Common myeloid progenitor, CD34-positive (primary cell): Measurements from ENCODE around the gene TTC7B.

Source experiments
- CTCF ChIA-PET: fragments of 350-600 bp; sonication (Branson Sonifier 250); formaldehyde crosslinking; loops from one replicate; lab custom pipeline; 2021; ENCODE audit warnings: antibody characterized with exemption; lab: Charles Lee
- POLR2A ChIA-PET: fragments of 350-600 bp; sonication (Branson Sonifier 250); formaldehyde crosslinking; loops from one replicate; lab custom pipeline; 2021; ENCODE audit warnings: antibody characterized with exemption; lab: Charles Lee
- DNase-seq, 3 donors: peaks; one replicate each; pipeline versions ENCODE4 v3.0.0 to v3.0.0-alpha.2; 2013
- H3K27ac ChIP-seq, 2 experiments: 1 replicate in 1 of 2; 2 replicates in 1 of 2; pipeline ENCODE4 v1.7.0; 2013; ENCODE audit warnings: inconsistent platforms in 2 of 2, low read length in 2 of 2, mild to moderate bottlenecking in 2 of 2, low read depth in 1 of 2, moderate library complexity in 1 of 2; ENCODE audit not compliant: severe bottlenecking in 2 of 2, insufficient read depth in 1 of 2, poor library complexity in 1 of 2
- H3K27me3 ChIP-seq, 5 experiments: replicated peaks in 2 of 5; 1 replicate in 3 of 5; 2 replicates in 2 of 5; pipeline versions ENCODE4 v1.6.1 to v1.7.0; 2013; ENCODE audit warnings: low read length in 4 of 5, mild to moderate bottlenecking in 2 of 5, moderate library complexity in 2 of 5, inconsistent platforms in 1 of 5; ENCODE audit not compliant: insufficient read depth in 5 of 5, control insufficient read depth in 4 of 5
- H3K36me3 ChIP-seq, 4 experiments: 1 replicate in 2 of 4; 2 replicates in 2 of 4; pipeline versions ENCODE4 v1.6.1 to v1.7.0; 2013; ENCODE audit warnings: low read length in 3 of 4, control low read depth in 1 of 4, mild to moderate bottlenecking in 1 of 4; ENCODE audit not compliant: control insufficient read depth in 4 of 4, insufficient read depth in 4 of 4
- H3K4me1 ChIP-seq, 4 experiments: 1 replicate in 3 of 4; 2 replicates in 1 of 4; pipeline versions ENCODE4 v1.6.1 to v1.7.1; 2013; ENCODE audit warnings: low read length in 3 of 4, mild to moderate bottlenecking in 3 of 4, control low read depth in 1 of 4, inconsistent platforms in 1 of 4, moderate library complexity in 1 of 4; ENCODE audit not compliant: control insufficient read depth in 4 of 4, insufficient read depth in 4 of 4; ENCODE audit errors: control extremely low read depth in 1 of 4
- H3K4me3 ChIP-seq, 7 experiments: 1 replicate in 4 of 7; 2 replicates in 3 of 7; pipeline versions ENCODE4 v1.5.1 to v1.7.0; 2013; ENCODE audit warnings: mild to moderate bottlenecking in 7 of 7, low read length in 6 of 7, moderate library complexity in 6 of 7, inconsistent platforms in 2 of 7, low read depth in 2 of 7, control low read depth in 1 of 7; ENCODE audit not compliant: insufficient read depth in 4 of 7, control insufficient read depth in 1 of 7; ENCODE audit errors: extremely low read depth in 1 of 7
- H3K9me3 ChIP-seq, 5 experiments: 1 replicate in 4 of 5; 2 replicates in 1 of 5; pipeline versions ENCODE4 v1.6.1 to v1.7.1; 2013; ENCODE audit warnings: low read length in 4 of 5, mild to moderate bottlenecking in 2 of 5, inconsistent platforms in 1 of 5, low read depth in 1 of 5, moderate library complexity in 1 of 5; ENCODE audit not compliant: control insufficient read depth in 4 of 5, insufficient read depth in 2 of 5; ENCODE audit errors: control extremely low read depth in 1 of 5
- WGBS: methylation state at CpG from one replicate; pipeline ENCODE4 v1.1.5; 2013; ENCODE audit not compliant: insufficient coverage; 5-methylcytosine and 5-hydroxymethylcytosine counted together

The TTC7B gene

DNA sequence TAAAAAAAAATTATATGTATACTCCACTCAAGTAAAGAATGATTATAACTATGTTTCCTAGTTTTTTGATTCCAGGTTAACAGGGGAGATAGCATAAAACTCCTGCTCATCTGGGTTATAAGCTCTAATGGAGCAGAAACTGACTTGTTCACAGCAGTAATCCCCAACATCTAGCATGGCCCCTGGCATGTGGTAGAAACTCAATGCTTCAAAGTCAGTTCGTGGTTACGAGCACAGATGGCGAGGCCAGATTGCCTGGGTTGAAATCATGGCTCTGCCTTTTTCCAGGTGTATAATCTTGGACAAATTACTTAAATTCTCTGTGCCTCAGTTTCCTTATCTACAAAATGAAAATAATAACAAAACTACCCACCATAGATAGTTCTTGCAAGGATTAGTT lies 183.8 kb downstream of the TTC7B start:
- DNase-seq, result peak; percentile 23 to 73 (median 54)
- CTCF ChIA-PET, result interaction anchor here (1.0 kb wide), 1 partner anchor 9 kb away, joined by 4 read pairs; no protein-coding TSS in a partner anchor
- POLR2A ChIA-PET, result no interaction called here
- WGBS, result 89% methylated on average over 3 of the region's 3 CpGs
- Histone ChIP-seq H3K4me3 (no peak overlapping the region), H3K4me1 (peaks cover 4 to 38% (median 7%) of the 10 kb centered on the region in 4 experiments), H3K36me3 (peaks cover 2 to 4% (median 3%) of the 10 kb centered on the region in 4 experiments), H3K9me3 (no peaks in the 10 kb centered on the region), H3K27me3 (no peaks in the 10 kb centered on the region), H3K27ac (no peak overlapping the region)

DNA sequence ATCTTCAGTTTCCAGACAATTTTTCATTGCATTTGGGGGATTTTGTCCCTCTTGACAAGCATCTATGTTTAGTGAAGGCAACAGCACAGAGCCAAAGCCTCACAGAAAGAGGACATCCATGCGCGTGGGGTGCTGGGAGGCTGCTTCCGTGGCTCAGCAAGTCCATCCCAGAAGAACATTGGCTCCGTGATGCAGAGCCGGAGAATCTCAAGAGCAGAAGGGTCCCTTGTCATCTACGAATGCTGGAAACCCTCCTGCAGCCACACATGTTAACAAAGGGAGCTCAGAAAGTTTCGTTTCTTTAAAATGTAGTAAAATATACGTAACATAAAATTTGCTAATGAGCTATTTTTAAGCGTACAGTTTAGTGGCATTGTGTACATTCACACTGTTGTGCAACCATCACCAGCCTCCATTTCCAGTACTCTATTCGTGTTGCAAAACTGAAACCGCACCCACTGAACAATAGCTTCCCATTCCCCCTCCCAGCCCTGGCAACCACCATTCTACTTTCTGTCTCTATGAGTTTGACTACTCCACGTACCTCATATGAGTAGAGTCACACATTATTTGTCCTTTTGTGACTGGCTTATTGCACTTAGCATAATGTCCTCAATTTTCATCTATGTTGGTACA lies 185.9 kb downstream of the TTC7B start:
- Histone ChIP-seq H3K36me3 (peaks cover 1 to 10% (median 3%) of the 10 kb centered on the region in 4 experiments), H3K27ac (no peak overlapping the region), H3K9me3 (no peaks in the 10 kb centered on the region), H3K4me3 (no peak overlapping the region), H3K4me1 (peaks cover 4 to 38% (median 7%) of the 10 kb centered on the region in 4 experiments), H3K27me3 (no peaks in the 10 kb centered on the region)
- WGBS, result 84% methylated on average over 10 of the region's 12 CpGs
- ChIA-PET POLR2A (no interaction called here), CTCF (interaction anchor here (1.0 to 1.2 kb wide), 2 partner anchors 12 to 31 kb away, joined by 3 to 4 read pairs; no protein-coding TSS in a partner anchor)
- peak in 2 of 3 donors; percentile 24 to 25 for DNase-seq

- POLR2A ChIA-PET, result no interaction called here
- Histone ChIP-seq H3K36me3 (peaks cover 0 to 10% (median 2%) of the 10 kb centered on the region in 4 experiments), H3K27ac (no peak overlapping the region), H3K4me1 (peaks cover 4 to 38% (median 7%) of the 10 kb centered on the region in 4 experiments), H3K9me3 (no peaks in the 10 kb centered on the region), H3K4me3 (no peak overlapping the region), H3K27me3 (no peaks in the 10 kb centered on the region)
- CTCF ChIA-PET, result interaction anchor here (0.9 kb wide), 1 partner anchor 16 kb away, joined by 3 read pairs; no protein-coding TSS in a partner anchor
- WGBS, result 82% methylated on average over 9 of the region's 9 CpGs
- DNase-seq, result no peak
These were observed 186.8 kb downstream of the TTC7B start for GRCh38 chr14:90629471-90629870.

- ChIA-PET POLR2A (interaction anchor here (0.7 kb wide), 1 partner anchor 744 kb away, joined by 3 read pairs; no protein-coding TSS in a partner anchor), CTCF (interaction anchor here (0.9 kb wide), 1 partner anchor 15 kb away, joined by 3 read pairs; no protein-coding TSS in a partner anchor)
- 80% methylated on average over 8 of the region's 8 CpGs for WGBS
- Histone ChIP-seq H3K4me1 (peaks cover 4 to 38% (median 7%) of the 10 kb centered on the region in 4 experiments), H3K27ac (no peak overlapping the region), H3K27me3 (no peaks in the 10 kb centered on the region), H3K36me3 (peaks cover 0 to 10% (median 2%) of the 10 kb centered on the region in 4 experiments), H3K9me3 (no peaks in the 10 kb centered on the region), H3K4me3 (no peak overlapping the region)
- no peak for DNase-seq
These were observed 187.4 kb downstream of the TTC7B start for GRCh38 chr14:90628825-90629224.

DNA sequence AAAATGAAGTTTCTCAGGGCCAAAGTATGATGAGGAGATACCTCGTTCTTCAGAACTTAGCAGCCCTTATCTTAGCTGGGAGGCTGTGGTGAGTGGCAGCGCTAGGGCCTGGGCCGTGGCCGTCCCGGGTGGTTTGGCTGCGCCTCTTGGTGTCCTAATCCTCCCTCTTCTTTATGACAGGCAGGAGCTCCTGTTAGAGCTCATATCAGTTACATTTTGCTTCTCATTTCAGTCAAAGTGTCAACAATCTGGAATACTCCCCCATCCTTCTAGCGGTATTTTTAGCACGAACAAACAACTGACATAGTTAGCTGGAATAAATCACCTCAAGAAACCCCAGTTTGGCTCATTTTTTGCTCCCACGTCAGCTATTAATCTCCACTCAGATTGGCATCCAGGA lies 188.8 kb downstream of the TTC7B start:
- POLR2A ChIA-PET, result no interaction called here

DNA sequence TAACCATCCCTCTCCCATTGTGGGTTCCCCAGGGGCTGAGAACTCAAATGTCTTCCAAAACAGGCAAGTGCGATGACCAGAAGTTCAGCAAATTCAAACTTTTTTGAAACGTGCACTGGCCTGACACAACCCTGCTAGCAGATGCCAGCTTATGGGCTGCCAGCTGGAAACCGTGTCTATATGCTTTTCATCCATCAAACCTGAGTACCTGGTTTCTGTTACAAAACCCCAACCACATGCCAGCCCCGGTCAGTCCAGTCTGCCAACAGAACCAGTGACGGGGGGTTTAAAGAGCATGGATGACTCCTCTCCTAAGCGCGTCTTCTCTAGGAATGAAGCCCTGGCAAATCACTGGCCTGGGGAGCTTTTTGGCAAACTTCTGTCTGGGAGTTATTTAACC lies 189.7 kb downstream of the TTC7B start:
- no peak for DNase-seq
- Histone ChIP-seq H3K27ac (no peak overlapping the region), H3K36me3 (peaks cover 0 to 8% (median 2%) of the 10 kb centered on the region in 4 experiments), H3K4me1 (peaks cover 4 to 25% (median 7%) of the 10 kb centered on the region in 4 experiments), H3K27me3 (no peaks in the 10 kb centered on the region), H3K9me3 (no peaks in the 10 kb centered on the region), H3K4me3 (no peak overlapping the region)
- CTCF ChIA-PET, result no interaction called here
- POLR2A ChIA-PET, result no interaction called here
- 100% methylated on average over 6 of the region's 7 CpGs for WGBS

More for the DNA sequence above, 188.8 kb downstream of the TTC7B start:
- no peaks in the 10 kb centered on the region for H3K27me3 ChIP-seq
- 94% methylated on average over 9 of the region's 9 CpGs for WGBS
- H3K4me1 ChIP-seq, result peaks cover 4 to 33% (median 7%) of the 10 kb centered on the region in 4 experiments
- no peaks in the 10 kb centered on the region for H3K9me3 ChIP-seq
- no peak overlapping the region for H3K4me3 ChIP-seq
- no peak overlapping the region for H3K27ac ChIP-seq
- CTCF ChIA-PET, result no interaction called here
- DNase-seq, result peak in 1 of 3 donors; percentile 18
- H3K36me3 ChIP-seq, result peaks cover 0 to 9% (median 2%) of the 10 kb centered on the region in 4 experiments

DNA sequence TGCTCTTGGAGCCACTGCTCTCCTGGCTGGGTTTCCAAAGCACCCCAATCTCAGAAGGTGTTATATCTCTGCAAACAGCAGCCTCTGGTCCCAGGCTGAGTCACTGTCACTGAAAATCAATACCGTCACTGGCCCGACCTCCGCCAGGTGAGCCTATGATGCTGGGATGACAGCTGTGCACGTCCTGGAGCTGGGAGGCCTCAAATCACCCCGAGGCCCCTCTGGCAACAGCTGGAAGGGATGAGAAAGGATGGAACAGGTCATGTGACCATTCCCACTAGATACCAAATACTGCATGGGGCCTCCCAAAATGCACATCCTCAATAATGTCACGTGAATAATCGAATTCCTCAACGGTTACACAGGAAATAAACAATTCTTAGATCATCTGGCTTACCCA lies 190.8 kb downstream of the TTC7B start:
- Histone ChIP-seq H3K4me1 (peaks cover 4 to 22% (median 7%) of the 10 kb centered on the region in 4 experiments), H3K27ac (no peak overlapping the region), H3K9me3 (no peaks in the 10 kb centered on the region), H3K36me3 (peaks cover 0 to 11% (median 3%) of the 10 kb centered on the region in 4 experiments), H3K4me3 (no peak overlapping the region), H3K27me3 (no peaks in the 10 kb centered on the region)
- ChIA-PET POLR2A (no interaction called here), CTCF (interaction anchor here (1.8 kb wide), 1 partner anchor 11 kb away, joined by 3 read pairs; no protein-coding TSS in a partner anchor)
- WGBS, result 98% methylated on average over 7 of the region's 8 CpGs
- no peak for DNase-seq
